PFSK-1 (cell line): ENCODE results near the gene LYPD6B.

ENCODE experiments used
- FOXP2 ChIP-seq: optimal IDR thresholded peaks from 2 replicates; pipeline ENCODE3; 2011; ENCODE audit warnings: borderline replicate concordance, control low read depth, inconsistent platforms; ENCODE audit not compliant: insufficient read depth; ENCODE audit errors: extremely low read length, extremely low read depth
- POLR2AphosphoS5 ChIP-seq: IDR thresholded peaks from 2 replicates; pipeline ENCODE4 v1.6.1; 2012; ENCODE audit warnings: low read depth, mild to moderate bottlenecking, control low read depth, low read length, moderate library complexity
- SIN3A ChIP-seq: IDR thresholded peaks from 2 replicates; pipeline ENCODE4 v1.6.1; 2012; ENCODE audit warnings: mild to moderate bottlenecking, low read length, moderate library complexity, borderline replicate concordance; ENCODE audit not compliant: insufficient read depth
- TAF1 ChIP-seq: IDR thresholded peaks from 2 replicates; pipeline ENCODE4 v1.6.1; 2012; ENCODE audit warnings: low read length, control low read depth, borderline replicate concordance; ENCODE audit not compliant: insufficient read depth
- TF ChIP-seq, protein P1 (sequence below), 2 experiments: IDR thresholded peaks; 2 replicates each; pipeline versions ENCODE4 v1.6.1 to v1.8.0; 2011 to 2012; ENCODE audit warnings: low read depth in 2 of 2, low read length in 2 of 2, control low read depth in 1 of 2, inconsistent platforms in 1 of 2, mild to moderate bottlenecking in 1 of 2, moderate library complexity in 1 of 2; ENCODE audit not compliant: insufficient read depth in 1 of 2

DNA sequence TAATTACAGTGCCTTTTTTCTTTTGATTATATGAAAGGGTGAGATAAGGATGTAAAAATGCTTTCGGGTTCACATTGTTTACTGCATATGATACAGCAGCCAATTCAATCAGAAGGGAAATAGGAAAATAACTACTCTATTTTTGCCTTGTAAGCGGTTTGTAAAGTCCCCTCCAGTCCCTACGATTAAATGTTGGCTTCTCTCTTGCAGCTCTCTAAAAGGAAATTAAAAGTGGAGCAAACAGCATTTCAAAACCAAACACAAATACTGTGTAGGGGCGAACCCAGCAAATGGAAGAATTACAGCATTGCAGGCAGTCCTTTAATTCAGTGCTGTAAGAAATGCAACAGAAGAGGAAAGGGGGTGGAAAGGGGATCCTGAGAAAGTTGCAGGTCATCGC lies 18.9 kb downstream of the LYPD6B start:
- TF ChIP-seq TAF1, result no peak
- TF ChIP-seq, protein P1, sequence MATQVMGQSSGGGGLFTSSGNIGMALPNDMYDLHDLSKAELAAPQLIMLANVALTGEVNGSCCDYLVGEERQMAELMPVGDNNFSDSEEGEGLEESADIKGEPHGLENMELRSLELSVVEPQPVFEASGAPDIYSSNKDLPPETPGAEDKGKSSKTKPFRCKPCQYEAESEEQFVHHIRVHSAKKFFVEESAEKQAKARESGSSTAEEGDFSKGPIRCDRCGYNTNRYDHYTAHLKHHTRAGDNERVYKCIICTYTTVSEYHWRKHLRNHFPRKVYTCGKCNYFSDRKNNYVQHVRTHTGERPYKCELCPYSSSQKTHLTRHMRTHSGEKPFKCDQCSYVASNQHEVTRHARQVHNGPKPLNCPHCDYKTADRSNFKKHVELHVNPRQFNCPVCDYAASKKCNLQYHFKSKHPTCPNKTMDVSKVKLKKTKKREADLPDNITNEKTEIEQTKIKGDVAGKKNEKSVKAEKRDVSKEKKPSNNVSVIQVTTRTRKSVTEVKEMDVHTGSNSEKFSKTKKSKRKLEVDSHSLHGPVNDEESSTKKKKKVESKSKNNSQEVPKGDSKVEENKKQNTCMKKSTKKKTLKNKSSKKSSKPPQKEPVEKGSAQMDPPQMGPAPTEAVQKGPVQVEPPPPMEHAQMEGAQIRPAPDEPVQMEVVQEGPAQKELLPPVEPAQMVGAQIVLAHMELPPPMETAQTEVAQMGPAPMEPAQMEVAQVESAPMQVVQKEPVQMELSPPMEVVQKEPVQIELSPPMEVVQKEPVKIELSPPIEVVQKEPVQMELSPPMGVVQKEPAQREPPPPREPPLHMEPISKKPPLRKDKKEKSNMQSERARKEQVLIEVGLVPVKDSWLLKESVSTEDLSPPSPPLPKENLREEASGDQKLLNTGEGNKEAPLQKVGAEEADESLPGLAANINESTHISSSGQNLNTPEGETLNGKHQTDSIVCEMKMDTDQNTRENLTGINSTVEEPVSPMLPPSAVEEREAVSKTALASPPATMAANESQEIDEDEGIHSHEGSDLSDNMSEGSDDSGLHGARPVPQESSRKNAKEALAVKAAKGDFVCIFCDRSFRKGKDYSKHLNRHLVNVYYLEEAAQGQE (IDR thresholded peaks at IDR 0.05; ENCODE audit: insufficient read depth in 1 of 2, low read depth in 2 of 2, low read length in 2 of 2), result no peak
- no peak for TF ChIP-seq POLR2AphosphoS5
- no peak for TF ChIP-seq SIN3A
- no peak for TF ChIP-seq FOXP2
